Measurements from ENCODE around the gene UBE2M.

UBE2M gene

DNA sequence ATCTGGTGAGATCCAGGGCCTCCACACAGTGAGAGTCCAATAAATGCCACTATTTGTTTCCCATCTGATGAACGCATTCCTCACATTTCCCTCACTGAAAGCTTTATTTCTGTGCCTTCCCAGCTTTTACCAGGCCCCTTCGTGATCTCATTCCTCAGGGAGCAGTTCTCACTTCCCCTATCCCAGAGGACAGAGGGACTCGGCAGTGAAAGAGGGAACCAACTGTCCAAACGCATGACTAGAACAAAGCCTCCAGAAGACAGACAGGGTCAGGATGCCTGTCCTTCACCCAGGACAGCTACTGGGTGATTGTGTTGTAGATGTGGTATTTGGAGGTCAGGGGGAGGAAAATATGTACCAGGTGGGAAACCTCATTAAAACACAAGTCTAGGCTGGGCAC lies 36.8 kb downstream of the UBE2M start:
- ATAC-seq (ENCODE audit: insufficient read depth, low read depth): no peak
- Histone ChIP-seq H3K9ac (ENCODE audit: low read depth, low read length) (no peak overlapping the region), H3K4me2 (ENCODE audit: insufficient read depth, low read length) (no peak overlapping the region), H2AFZ (ENCODE audit: low read depth, low read length) (no peak overlapping the region), H3K79me2 (ENCODE audit: insufficient read depth, low read length) (peaks cover 35% of the 10 kb centered on the region), H3K27me3 (ENCODE audit: insufficient read depth, low read length, poor library complexity) (no peaks in the 10 kb centered on the region), H3K9me3 (ENCODE audit: insufficient read depth, low read length, severe bottlenecking) (no peaks in the 10 kb centered on the region), H3K27ac (ENCODE audit: low read length) (no peak overlapping the region), H3K36me3 (ENCODE audit: insufficient read depth, low read length) (peaks cover 11% of the 10 kb centered on the region), H4K20me1 (ENCODE audit: insufficient read depth, low read length) (peaks cover 15% of the 10 kb centered on the region), H3K4me1 (ENCODE audit: insufficient read depth, low read length) (peaks cover 31% of the 10 kb centered on the region), H3K4me3 (ENCODE audit: low read depth in 1 of 2, low read length in 2 of 2) (no peak overlapping the region)
- no peak for DNase-seq
- no peak for TF ChIP-seq EZH2 (IDR thresholded peaks at IDR 0.05; ENCODE audit: borderline replicate concordance, low read depth, low read length, severe bottlenecking)
- TF ChIP-seq, protein P1, sequence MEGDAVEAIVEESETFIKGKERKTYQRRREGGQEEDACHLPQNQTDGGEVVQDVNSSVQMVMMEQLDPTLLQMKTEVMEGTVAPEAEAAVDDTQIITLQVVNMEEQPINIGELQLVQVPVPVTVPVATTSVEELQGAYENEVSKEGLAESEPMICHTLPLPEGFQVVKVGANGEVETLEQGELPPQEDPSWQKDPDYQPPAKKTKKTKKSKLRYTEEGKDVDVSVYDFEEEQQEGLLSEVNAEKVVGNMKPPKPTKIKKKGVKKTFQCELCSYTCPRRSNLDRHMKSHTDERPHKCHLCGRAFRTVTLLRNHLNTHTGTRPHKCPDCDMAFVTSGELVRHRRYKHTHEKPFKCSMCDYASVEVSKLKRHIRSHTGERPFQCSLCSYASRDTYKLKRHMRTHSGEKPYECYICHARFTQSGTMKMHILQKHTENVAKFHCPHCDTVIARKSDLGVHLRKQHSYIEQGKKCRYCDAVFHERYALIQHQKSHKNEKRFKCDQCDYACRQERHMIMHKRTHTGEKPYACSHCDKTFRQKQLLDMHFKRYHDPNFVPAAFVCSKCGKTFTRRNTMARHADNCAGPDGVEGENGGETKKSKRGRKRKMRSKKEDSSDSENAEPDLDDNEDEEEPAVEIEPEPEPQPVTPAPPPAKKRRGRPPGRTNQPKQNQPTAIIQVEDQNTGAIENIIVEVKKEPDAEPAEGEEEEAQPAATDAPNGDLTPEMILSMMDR (IDR thresholded peaks at IDR 0.05; ENCODE audit: borderline replicate concordance, extremely low read depth, low read length, poor library complexity, severe bottlenecking): no peak

DNA sequence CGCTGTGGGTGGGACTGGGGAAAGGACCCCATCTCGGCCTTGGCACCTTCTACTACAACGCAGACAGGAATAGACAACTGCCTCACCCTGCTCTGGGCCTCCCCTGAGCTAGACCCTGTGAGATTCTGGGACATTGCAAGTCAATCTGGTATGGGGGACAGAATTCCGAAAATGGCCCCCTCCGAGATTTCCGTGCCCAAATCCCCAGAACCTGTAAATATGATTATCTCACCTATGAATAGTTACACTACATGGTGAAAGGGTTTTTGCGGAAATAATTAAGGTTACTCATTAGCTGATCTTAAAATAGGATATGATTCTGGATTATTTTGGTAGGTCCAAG lies 38.2 kb downstream of the UBE2M start:
- no peak for DNase-seq
- ATAC-seq (ENCODE audit: insufficient read depth, low read depth): no peak
- peak overlapping the region; percentile 90 for H3K4me2 ChIP-seq (ENCODE audit: insufficient read depth, low read length)
- H3K4me1 ChIP-seq (ENCODE audit: insufficient read depth, low read length): peaks cover 45% of the 10 kb centered on the region
- no peaks in the 10 kb centered on the region for H3K9me3 ChIP-seq (ENCODE audit: insufficient read depth, low read length, severe bottlenecking)
- no peak for TF ChIP-seq EZH2 (IDR thresholded peaks at IDR 0.05; ENCODE audit: borderline replicate concordance, low read depth, low read length, severe bottlenecking)
- TF ChIP-seq, protein P1 (IDR thresholded peaks at IDR 0.05; ENCODE audit: borderline replicate concordance, extremely low read depth, low read length, poor library complexity, severe bottlenecking): no peak
- peaks cover 21% of the 10 kb centered on the region for H4K20me1 ChIP-seq (ENCODE audit: insufficient read depth, low read length)
- peak overlapping the region; percentile 94 for H3K27ac ChIP-seq (ENCODE audit: low read length)
- H3K4me3 ChIP-seq (ENCODE audit: low read depth in 1 of 2, low read length in 2 of 2): peak overlapping the region; percentile 82 to 92; a peak in 3 of 4 replicates
- peaks cover 49% of the 10 kb centered on the region for H3K79me2 ChIP-seq (ENCODE audit: insufficient read depth, low read length)
- H3K36me3 ChIP-seq (ENCODE audit: insufficient read depth, low read length): peaks cover 23% of the 10 kb centered on the region
- peak overlapping the region; percentile 98 for H3K9ac ChIP-seq (ENCODE audit: low read depth, low read length)
- peak overlapping the region; percentile 88 for H2AFZ ChIP-seq (ENCODE audit: low read depth, low read length)
- no peaks in the 10 kb centered on the region for H3K27me3 ChIP-seq (ENCODE audit: insufficient read depth, low read length, poor library complexity)

DNA sequence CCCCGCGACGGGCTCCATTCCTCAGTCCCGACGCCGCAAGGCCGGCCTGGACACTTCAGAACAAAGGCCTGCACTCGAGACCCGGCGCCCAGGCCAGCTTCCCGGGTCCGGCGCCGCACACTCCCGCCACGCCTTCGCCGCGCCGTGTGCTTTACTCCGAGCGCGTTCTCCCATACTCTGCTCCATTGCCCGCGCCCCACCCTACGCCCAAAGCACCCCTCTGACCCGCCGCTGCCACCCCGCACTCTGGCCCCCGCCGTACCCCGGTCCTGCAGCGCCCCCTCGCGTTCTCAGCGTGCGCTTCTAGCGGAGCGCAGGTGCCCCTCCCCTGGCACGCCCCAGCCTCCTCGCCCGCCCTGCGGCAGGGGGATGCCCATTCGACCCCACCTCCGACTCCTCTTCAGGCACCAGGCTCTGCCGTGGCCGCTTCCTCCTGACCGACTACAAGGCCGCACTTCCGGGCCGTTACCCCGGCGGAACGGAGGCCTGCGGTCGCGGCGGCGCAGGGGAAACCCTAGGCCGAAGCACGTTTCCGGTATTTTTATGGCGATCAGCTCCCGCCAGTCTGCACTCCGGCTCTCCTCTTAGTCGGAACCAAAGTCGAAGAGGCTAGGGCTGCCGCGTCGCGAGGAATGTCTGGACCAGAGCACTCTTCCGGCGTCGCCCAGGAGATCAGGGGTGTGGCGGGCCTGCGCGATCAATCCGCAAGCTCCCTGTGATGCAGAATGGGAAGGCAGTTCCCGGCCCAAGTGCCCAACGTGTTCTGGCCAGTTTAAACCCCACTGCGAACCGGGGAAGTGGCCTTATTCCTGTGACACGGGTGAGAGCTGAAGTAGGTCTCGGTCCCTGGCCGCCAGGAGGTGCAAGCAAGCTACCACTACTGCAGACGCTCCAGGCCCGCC lies 38.8 kb downstream of the UBE2M start, which contains the start of gene ZBTB45:
Gene ZBTB45 (minus strand): TSS at position 456 of the 902 bp plus-strand sequence. CDS start 2,137 bp downstream, outside the sequence.
- DNase-seq (peak; percentile 96), ATAC-seq (ENCODE audit: insufficient read depth, low read depth) (peak; percentile 81)
- peak within 1 kb of the TSS; percentile 88 for H2AFZ ChIP-seq (ENCODE audit: low read depth, low read length)
- peak within 1 kb of the TSS; percentile 94 for H3K27ac ChIP-seq (ENCODE audit: low read length)
- TF ChIP-seq EZH2 (IDR thresholded peaks at IDR 0.05; ENCODE audit: borderline replicate concordance, low read depth, low read length, severe bottlenecking): no peak
- TF ChIP-seq, protein P1 (IDR thresholded peaks at IDR 0.05; ENCODE audit: borderline replicate concordance, extremely low read depth, low read length, poor library complexity, severe bottlenecking): peak; percentile 92
- peaks cover 54% of the 10 kb centered on the region for H3K79me2 ChIP-seq (ENCODE audit: insufficient read depth, low read length)
- peak within 1 kb of the TSS; percentile 82 to 92 for H3K4me3 ChIP-seq (ENCODE audit: low read depth in 1 of 2, low read length in 2 of 2)
- no peaks in the 10 kb centered on the region for H3K27me3 ChIP-seq (ENCODE audit: insufficient read depth, low read length, poor library complexity)
- no peaks in the 10 kb centered on the region for H3K9me3 ChIP-seq (ENCODE audit: insufficient read depth, low read length, severe bottlenecking)
- H3K36me3 ChIP-seq (ENCODE audit: insufficient read depth, low read length): peaks cover 26% of the 10 kb centered on the region
- peaks cover 52% of the 10 kb centered on the region for H3K4me1 ChIP-seq (ENCODE audit: insufficient read depth, low read length)
- H4K20me1 ChIP-seq (ENCODE audit: insufficient read depth, low read length): peaks cover 21% of the 10 kb centered on the region
- H3K9ac ChIP-seq (ENCODE audit: low read depth, low read length): peak within 1 kb of the TSS; percentile 98
- peak within 1 kb of the TSS; percentile 90 for H3K4me2 ChIP-seq (ENCODE audit: insufficient read depth, low read length)

Measured in DND-41 (cell line).